ENCODE measurements around the gene SPDYE5. TPM values are rescaled to one million over a fixed set of nuclear protein-coding genes. Genes with fewer than 3 reads are reported as not detected.
"Not testable (repeated sequence)": the region's sequence is repeated elsewhere in the genome, so short reads cannot be mapped to it uniquely, and the experiment has no call there.

Gene SPDYE5, protein sequence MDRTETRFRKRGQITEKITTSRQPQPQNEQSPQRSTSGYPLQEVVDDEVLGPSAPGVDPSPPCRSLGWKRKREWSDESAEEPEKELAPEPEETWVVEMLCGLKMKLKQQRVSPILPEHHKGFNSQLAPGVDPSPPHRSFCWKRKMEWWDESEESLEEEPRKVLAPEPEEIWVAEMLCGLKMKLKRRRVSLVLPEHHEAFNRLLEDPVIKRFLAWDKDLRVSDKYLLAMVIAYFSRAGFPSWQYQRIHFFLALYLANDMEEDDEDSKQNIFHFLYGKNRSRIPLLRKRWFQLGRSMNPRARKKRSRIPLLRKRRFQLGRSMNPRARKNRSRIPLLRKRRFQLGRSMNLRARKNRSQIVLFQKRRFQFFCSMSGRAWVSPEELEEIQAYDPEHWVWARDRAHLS
- polyA plus RNA-seq (2013), result 0.94 TPM

GRCh38 chr7:75492020-75492419 is at the start of gene SPDYE5:
Gene SPDYE5 (plus strand): TSS chr7:75492320. CDS start chr7:75494048, 1,728 bp downstream.
- CTCF ChIA-PET; H3K4me3 ChIP-seq (ENCODE audit: control insufficient read depth in 1 of 7, extremely low read depth in 1 of 7, insufficient read depth in 4 of 7, low read depth in 2 of 7, low read length in 6 of 7); H3K36me3 ChIP-seq (ENCODE audit: control insufficient read depth in 4 of 4, insufficient read depth in 4 of 4, low read length in 3 of 4); H3K27me3 ChIP-seq (replicated peaks in 2 of 5; ENCODE audit: control insufficient read depth in 4 of 5, insufficient read depth in 5 of 5, low read length in 4 of 5); H3K9me3 ChIP-seq (ENCODE audit: control extremely low read depth in 1 of 5, control insufficient read depth in 4 of 5, insufficient read depth in 2 of 5, low read depth in 1 of 5, low read length in 4 of 5); H3K27ac ChIP-seq (ENCODE audit: insufficient read depth in 1 of 2, low read depth in 1 of 2, low read length in 2 of 2, poor library complexity in 1 of 2, severe bottlenecking in 2 of 2); POLR2A ChIA-PET; DNase-seq; H3K4me1 ChIP-seq (ENCODE audit: control extremely low read depth in 1 of 4, control insufficient read depth in 4 of 4, insufficient read depth in 4 of 4, low read length in 3 of 4): not testable (repeated sequence)
- no CpG with 5 or more reads among the region's 6 CpGs for WGBS (ENCODE audit: insufficient coverage)

GRCh38 chr7:75442465-75443111 is 49.5 kb upstream of the SPDYE5 start:
- WGBS (ENCODE audit: insufficient coverage), result no CpG with 5 or more reads among the region's 76 CpGs
- peak in 2 of 3 donors; percentile 11 to 33 for DNase-seq
- H3K4me1 ChIP-seq (ENCODE audit: control extremely low read depth in 1 of 4, control insufficient read depth in 4 of 4, insufficient read depth in 4 of 4, low read length in 3 of 4); POLR2A ChIA-PET; H3K27me3 ChIP-seq (replicated peaks in 2 of 5; ENCODE audit: control insufficient read depth in 4 of 5, insufficient read depth in 5 of 5, low read length in 4 of 5); CTCF ChIA-PET; H3K9me3 ChIP-seq (ENCODE audit: control extremely low read depth in 1 of 5, control insufficient read depth in 4 of 5, insufficient read depth in 2 of 5, low read depth in 1 of 5, low read length in 4 of 5): not testable (repeated sequence)
- peaks cover 7 to 24% (median 16%) of the 10 kb centered on the region in 4 experiments for H3K36me3 ChIP-seq (ENCODE audit: control insufficient read depth in 4 of 4, insufficient read depth in 4 of 4, low read length in 3 of 4)
- peak overlapping the region; percentile 61 to 83 for H3K27ac ChIP-seq (ENCODE audit: insufficient read depth in 1 of 2, low read depth in 1 of 2, low read length in 2 of 2, poor library complexity in 1 of 2, severe bottlenecking in 2 of 2)
- H3K4me3 ChIP-seq (ENCODE audit: control insufficient read depth in 1 of 7, extremely low read depth in 1 of 7, insufficient read depth in 4 of 7, low read depth in 2 of 7, low read length in 6 of 7), result peak overlapping the region; percentile 39 to 79 (median 69)

DNA sequence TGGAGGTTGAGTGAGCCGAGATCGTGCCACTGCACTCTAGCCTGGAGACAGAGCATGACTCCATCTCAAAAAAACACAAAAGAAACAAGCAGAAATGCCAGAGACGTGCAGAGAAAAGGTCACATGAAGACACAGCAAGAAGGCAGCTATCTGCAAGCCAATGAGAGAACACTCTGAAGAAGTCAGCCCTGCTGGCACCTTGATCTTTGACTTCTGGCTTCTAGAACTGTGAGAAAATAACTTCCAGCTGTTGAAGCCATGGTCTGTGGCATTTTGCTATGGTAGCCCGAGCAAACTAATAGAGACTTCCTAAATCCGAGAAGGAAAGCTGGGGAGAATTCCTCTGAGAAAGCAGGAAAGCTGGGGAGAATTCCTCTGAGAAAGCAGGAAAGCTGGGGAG is 42.2 kb upstream of the SPDYE5 start:
- H3K27ac ChIP-seq (ENCODE audit: insufficient read depth in 1 of 2, low read depth in 1 of 2, low read length in 2 of 2, poor library complexity in 1 of 2, severe bottlenecking in 2 of 2); H3K36me3 ChIP-seq (ENCODE audit: control insufficient read depth in 4 of 4, insufficient read depth in 4 of 4, low read length in 3 of 4); POLR2A ChIA-PET; H3K4me3 ChIP-seq (ENCODE audit: control insufficient read depth in 1 of 7, extremely low read depth in 1 of 7, insufficient read depth in 4 of 7, low read depth in 2 of 7, low read length in 6 of 7); H3K27me3 ChIP-seq (replicated peaks in 2 of 5; ENCODE audit: control insufficient read depth in 4 of 5, insufficient read depth in 5 of 5, low read length in 4 of 5); DNase-seq; H3K4me1 ChIP-seq (ENCODE audit: control extremely low read depth in 1 of 4, control insufficient read depth in 4 of 4, insufficient read depth in 4 of 4, low read length in 3 of 4); H3K9me3 ChIP-seq (ENCODE audit: control extremely low read depth in 1 of 5, control insufficient read depth in 4 of 5, insufficient read depth in 2 of 5, low read depth in 1 of 5, low read length in 4 of 5); CTCF ChIA-PET: not testable (repeated sequence)
- WGBS (ENCODE audit: insufficient coverage), result no CpG with 5 or more reads among the region's 5 CpGs

- H3K27me3 ChIP-seq (replicated peaks in 2 of 5; ENCODE audit: control insufficient read depth in 4 of 5, insufficient read depth in 5 of 5, low read length in 4 of 5); H3K4me3 ChIP-seq (ENCODE audit: control insufficient read depth in 1 of 7, extremely low read depth in 1 of 7, insufficient read depth in 4 of 7, low read depth in 2 of 7, low read length in 6 of 7); H3K9me3 ChIP-seq (ENCODE audit: control extremely low read depth in 1 of 5, control insufficient read depth in 4 of 5, insufficient read depth in 2 of 5, low read depth in 1 of 5, low read length in 4 of 5); POLR2A ChIA-PET; CTCF ChIA-PET; H3K4me1 ChIP-seq (ENCODE audit: control extremely low read depth in 1 of 4, control insufficient read depth in 4 of 4, insufficient read depth in 4 of 4, low read length in 3 of 4); H3K36me3 ChIP-seq (ENCODE audit: control insufficient read depth in 4 of 4, insufficient read depth in 4 of 4, low read length in 3 of 4); H3K27ac ChIP-seq (ENCODE audit: insufficient read depth in 1 of 2, low read depth in 1 of 2, low read length in 2 of 2, poor library complexity in 1 of 2, severe bottlenecking in 2 of 2); DNase-seq: not testable (repeated sequence)
- WGBS (ENCODE audit: insufficient coverage), result no CpG with 5 or more reads among the region's 4 CpGs
These were observed 39.6 kb upstream of the SPDYE5 start for GRCh38 chr7:75452494-75452955.

GRCh38 chr7:75456403-75456802 is 35.7 kb upstream of the SPDYE5 start:
- H3K9me3 ChIP-seq (ENCODE audit: control extremely low read depth in 1 of 5, control insufficient read depth in 4 of 5, insufficient read depth in 2 of 5, low read depth in 1 of 5, low read length in 4 of 5); H3K27me3 ChIP-seq (replicated peaks in 2 of 5; ENCODE audit: control insufficient read depth in 4 of 5, insufficient read depth in 5 of 5, low read length in 4 of 5); DNase-seq; H3K4me3 ChIP-seq (ENCODE audit: control insufficient read depth in 1 of 7, extremely low read depth in 1 of 7, insufficient read depth in 4 of 7, low read depth in 2 of 7, low read length in 6 of 7); H3K4me1 ChIP-seq (ENCODE audit: control extremely low read depth in 1 of 4, control insufficient read depth in 4 of 4, insufficient read depth in 4 of 4, low read length in 3 of 4); H3K27ac ChIP-seq (ENCODE audit: insufficient read depth in 1 of 2, low read depth in 1 of 2, low read length in 2 of 2, poor library complexity in 1 of 2, severe bottlenecking in 2 of 2); CTCF ChIA-PET; POLR2A ChIA-PET; H3K36me3 ChIP-seq (ENCODE audit: control insufficient read depth in 4 of 4, insufficient read depth in 4 of 4, low read length in 3 of 4): not testable (repeated sequence)
- 80% methylated on average over 1 of the region's 10 CpGs for WGBS (ENCODE audit: insufficient coverage)

- H3K27me3 ChIP-seq (replicated peaks in 2 of 5; ENCODE audit: control insufficient read depth in 4 of 5, insufficient read depth in 5 of 5, low read length in 4 of 5); POLR2A ChIA-PET; DNase-seq; H3K4me3 ChIP-seq (ENCODE audit: control insufficient read depth in 1 of 7, extremely low read depth in 1 of 7, insufficient read depth in 4 of 7, low read depth in 2 of 7, low read length in 6 of 7); H3K36me3 ChIP-seq (ENCODE audit: control insufficient read depth in 4 of 4, insufficient read depth in 4 of 4, low read length in 3 of 4); H3K27ac ChIP-seq (ENCODE audit: insufficient read depth in 1 of 2, low read depth in 1 of 2, low read length in 2 of 2, poor library complexity in 1 of 2, severe bottlenecking in 2 of 2); CTCF ChIA-PET; H3K4me1 ChIP-seq (ENCODE audit: control extremely low read depth in 1 of 4, control insufficient read depth in 4 of 4, insufficient read depth in 4 of 4, low read length in 3 of 4); H3K9me3 ChIP-seq (ENCODE audit: control extremely low read depth in 1 of 5, control insufficient read depth in 4 of 5, insufficient read depth in 2 of 5, low read depth in 1 of 5, low read length in 4 of 5): not testable (repeated sequence)
- WGBS (ENCODE audit: insufficient coverage), result no CpG with 5 or more reads among the region's 5 CpGs
These were observed 34.1 kb upstream of the SPDYE5 start for GRCh38 chr7:75458034-75458433.

- H3K4me1 ChIP-seq (ENCODE audit: control extremely low read depth in 1 of 4, control insufficient read depth in 4 of 4, insufficient read depth in 4 of 4, low read length in 3 of 4); H3K4me3 ChIP-seq (ENCODE audit: control insufficient read depth in 1 of 7, extremely low read depth in 1 of 7, insufficient read depth in 4 of 7, low read depth in 2 of 7, low read length in 6 of 7); DNase-seq; POLR2A ChIA-PET; CTCF ChIA-PET; H3K36me3 ChIP-seq (ENCODE audit: control insufficient read depth in 4 of 4, insufficient read depth in 4 of 4, low read length in 3 of 4); H3K27me3 ChIP-seq (replicated peaks in 2 of 5; ENCODE audit: control insufficient read depth in 4 of 5, insufficient read depth in 5 of 5, low read length in 4 of 5); H3K9me3 ChIP-seq (ENCODE audit: control extremely low read depth in 1 of 5, control insufficient read depth in 4 of 5, insufficient read depth in 2 of 5, low read depth in 1 of 5, low read length in 4 of 5); H3K27ac ChIP-seq (ENCODE audit: insufficient read depth in 1 of 2, low read depth in 1 of 2, low read length in 2 of 2, poor library complexity in 1 of 2, severe bottlenecking in 2 of 2): not testable (repeated sequence)
- WGBS (ENCODE audit: insufficient coverage), result no CpG with 5 or more reads among the region's 5 CpGs
These were observed 31.6 kb upstream of the SPDYE5 start for GRCh38 chr7:75460541-75460940.
